Kidney epithelial cell (primary cell): ENCODE measurements around the gene SAMD15. TPM values are rescaled to one million over a fixed set of nuclear protein-coding genes. Genes with fewer than 3 reads are reported as not detected.

ENCODE experiments used
- DNase-seq: peaks from one replicate; pipeline ENCODE4 v3.0.0-alpha.2; 2010; ENCODE audit warnings: low read depth
- H3K27me3 ChIP-seq: 2 replicates; pipeline ENCODE4 v1.6.0; 2011; ENCODE audit warnings: low read length; ENCODE audit not compliant: control insufficient read depth, insufficient read depth
- H3K36me3 ChIP-seq: 2 replicates; pipeline ENCODE4 v1.5.1; 2011; ENCODE audit warnings: low read length; ENCODE audit not compliant: control insufficient read depth, insufficient read depth
- H3K4me3 ChIP-seq: 2 replicates; pipeline ENCODE4 v1.5.1; 2011; ENCODE audit warnings: low read depth, mild to moderate bottlenecking, control low read depth, low read length
- total RNA-seq: library from RNA; depleted of rRNA; stranded (reverse); fragments of >200 nt; gene quantifications from 2 replicates; pipeline ENCODE4 v1.2.3, GENCODE V29; 2015
- TF ChIP-seq, protein P1 (sequence below): IDR thresholded peaks from 2 replicates; pipeline ENCODE4 v1.5.1; 2011; ENCODE audit warnings: mild to moderate bottlenecking, moderate library complexity, low read length, control low read depth, inconsistent platforms; ENCODE audit not compliant: insufficient read depth, poor library complexity, severe bottlenecking

The SAMD15 gene
- total RNA-seq, 1 donor from 2014 or later: 15.5 TPM

DNA sequence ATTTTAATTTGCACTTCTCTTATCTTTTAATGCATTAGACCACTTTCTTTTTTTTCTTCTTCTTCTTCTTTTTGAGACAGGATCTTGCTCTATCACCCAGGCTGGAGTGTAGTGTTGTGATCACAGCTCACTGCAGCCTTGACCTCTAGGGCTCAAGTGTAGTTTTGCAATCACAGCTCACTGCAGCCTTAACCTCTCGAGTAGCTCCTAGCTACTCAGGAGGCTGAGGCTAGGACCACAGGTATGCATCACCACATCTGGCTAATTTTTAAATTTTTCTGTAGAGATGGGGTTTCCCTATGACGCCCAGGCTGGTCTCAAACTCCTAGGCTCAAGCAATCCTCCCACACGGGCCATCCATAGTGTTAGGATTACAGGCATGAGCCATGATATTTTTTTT, 13.0 kb upstream of the SAMD15 start:
- H3K27me3 ChIP-seq: no peaks in the 10 kb centered on the region
- TF ChIP-seq, protein P1, sequence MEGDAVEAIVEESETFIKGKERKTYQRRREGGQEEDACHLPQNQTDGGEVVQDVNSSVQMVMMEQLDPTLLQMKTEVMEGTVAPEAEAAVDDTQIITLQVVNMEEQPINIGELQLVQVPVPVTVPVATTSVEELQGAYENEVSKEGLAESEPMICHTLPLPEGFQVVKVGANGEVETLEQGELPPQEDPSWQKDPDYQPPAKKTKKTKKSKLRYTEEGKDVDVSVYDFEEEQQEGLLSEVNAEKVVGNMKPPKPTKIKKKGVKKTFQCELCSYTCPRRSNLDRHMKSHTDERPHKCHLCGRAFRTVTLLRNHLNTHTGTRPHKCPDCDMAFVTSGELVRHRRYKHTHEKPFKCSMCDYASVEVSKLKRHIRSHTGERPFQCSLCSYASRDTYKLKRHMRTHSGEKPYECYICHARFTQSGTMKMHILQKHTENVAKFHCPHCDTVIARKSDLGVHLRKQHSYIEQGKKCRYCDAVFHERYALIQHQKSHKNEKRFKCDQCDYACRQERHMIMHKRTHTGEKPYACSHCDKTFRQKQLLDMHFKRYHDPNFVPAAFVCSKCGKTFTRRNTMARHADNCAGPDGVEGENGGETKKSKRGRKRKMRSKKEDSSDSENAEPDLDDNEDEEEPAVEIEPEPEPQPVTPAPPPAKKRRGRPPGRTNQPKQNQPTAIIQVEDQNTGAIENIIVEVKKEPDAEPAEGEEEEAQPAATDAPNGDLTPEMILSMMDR: no peak
- no peak for DNase-seq
- no peaks in the 10 kb centered on the region for H3K36me3 ChIP-seq
- no peak overlapping the region for H3K4me3 ChIP-seq

DNA sequence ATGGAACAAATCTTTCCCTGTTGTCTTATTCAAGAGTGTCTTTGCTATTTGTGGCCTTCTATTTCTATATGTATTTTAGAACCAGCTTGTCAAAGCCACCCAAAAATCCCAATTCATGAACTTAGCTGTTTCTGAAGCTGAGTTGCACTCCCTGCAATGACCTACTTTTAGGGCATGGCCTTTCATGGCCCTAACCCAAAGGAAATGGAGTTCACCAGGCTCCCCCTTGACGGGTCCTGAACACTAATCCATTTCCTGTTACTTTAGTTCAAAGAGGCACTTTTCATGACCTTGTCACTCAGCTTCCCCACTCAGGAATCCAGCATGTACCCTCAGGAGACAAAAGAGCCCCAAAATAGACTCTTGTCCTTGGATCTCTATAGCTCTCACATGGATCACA, 7.9 kb upstream of the SAMD15 start:
- no peaks in the 10 kb centered on the region for H3K27me3 ChIP-seq
- H3K36me3 ChIP-seq: no peaks in the 10 kb centered on the region
- TF ChIP-seq, protein P1: no peak
- H3K4me3 ChIP-seq: no peak overlapping the region
- no peak for DNase-seq

DNA sequence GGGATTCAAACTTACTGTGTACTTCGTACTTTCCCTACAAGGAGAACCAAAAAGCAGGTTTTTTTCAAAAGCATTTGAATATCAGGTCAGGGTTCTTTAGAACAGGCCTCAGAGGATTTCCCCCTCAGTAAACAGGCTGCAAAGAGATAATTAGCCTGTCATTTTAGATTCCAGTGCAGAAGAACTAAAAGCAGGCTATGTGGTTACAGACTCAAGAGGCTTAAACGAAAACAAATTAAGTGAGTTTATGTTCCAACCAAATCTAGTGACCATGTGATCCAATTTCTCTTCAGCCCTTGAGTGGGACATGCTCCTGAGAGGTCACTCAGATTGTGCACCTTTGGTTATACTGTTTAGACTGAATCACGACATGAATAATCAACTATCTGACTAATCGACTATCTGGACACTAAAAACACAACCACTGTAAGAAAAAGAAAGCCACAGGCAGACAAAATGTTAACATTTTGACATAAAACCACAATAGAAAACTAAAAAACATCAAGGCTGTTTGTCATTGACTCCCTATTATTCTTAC, 4.8 kb upstream of the SAMD15 start:
- TF ChIP-seq, protein P1: no peak
- Histone ChIP-seq H3K27me3 (no peaks in the 10 kb centered on the region), H3K4me3 (no peak overlapping the region), H3K36me3 (no peaks in the 10 kb centered on the region)
- no peak for DNase-seq

DNA sequence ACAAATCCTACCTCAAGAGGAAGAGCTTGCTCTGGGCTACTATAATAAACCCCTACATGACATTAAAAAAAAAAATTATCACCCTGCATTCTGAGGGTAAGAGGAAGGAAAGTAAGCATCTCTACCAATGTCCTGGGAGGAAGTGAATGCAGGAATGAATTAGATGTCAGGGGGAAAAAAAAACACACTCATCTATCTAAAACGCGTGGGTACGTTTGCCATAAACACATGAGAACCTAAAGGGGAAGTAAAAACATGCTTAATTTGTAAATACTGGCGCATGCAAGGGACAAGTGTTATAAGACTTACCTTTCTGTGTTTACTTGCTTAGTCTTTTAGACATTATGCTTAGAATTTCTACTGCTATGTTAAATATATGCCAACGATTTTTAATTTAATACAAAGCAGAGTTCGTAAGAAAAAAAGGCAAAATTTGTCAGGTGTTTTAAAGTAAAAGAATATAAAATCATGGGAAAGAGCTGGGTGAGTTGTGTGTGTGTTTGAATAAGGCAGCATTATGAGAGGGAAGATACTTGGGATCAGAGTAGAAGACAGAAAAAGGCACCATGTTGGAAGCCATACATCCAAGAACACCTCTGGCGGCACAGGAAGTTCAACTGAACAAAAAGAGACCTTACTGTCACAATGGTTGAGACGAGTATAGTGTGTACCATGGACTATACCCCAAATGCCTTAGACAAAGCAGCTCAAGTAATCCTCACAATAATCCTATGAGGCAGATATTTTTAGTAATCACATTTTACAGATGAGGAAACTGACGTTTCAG, 1.8 kb upstream of the SAMD15 start:
- Histone ChIP-seq H3K27me3 (no peaks in the 10 kb centered on the region), H3K36me3 (no peaks in the 10 kb centered on the region), H3K4me3 (no peak overlapping the region)
- TF ChIP-seq, protein P1: no peak
- DNase-seq: no peak

DNA sequence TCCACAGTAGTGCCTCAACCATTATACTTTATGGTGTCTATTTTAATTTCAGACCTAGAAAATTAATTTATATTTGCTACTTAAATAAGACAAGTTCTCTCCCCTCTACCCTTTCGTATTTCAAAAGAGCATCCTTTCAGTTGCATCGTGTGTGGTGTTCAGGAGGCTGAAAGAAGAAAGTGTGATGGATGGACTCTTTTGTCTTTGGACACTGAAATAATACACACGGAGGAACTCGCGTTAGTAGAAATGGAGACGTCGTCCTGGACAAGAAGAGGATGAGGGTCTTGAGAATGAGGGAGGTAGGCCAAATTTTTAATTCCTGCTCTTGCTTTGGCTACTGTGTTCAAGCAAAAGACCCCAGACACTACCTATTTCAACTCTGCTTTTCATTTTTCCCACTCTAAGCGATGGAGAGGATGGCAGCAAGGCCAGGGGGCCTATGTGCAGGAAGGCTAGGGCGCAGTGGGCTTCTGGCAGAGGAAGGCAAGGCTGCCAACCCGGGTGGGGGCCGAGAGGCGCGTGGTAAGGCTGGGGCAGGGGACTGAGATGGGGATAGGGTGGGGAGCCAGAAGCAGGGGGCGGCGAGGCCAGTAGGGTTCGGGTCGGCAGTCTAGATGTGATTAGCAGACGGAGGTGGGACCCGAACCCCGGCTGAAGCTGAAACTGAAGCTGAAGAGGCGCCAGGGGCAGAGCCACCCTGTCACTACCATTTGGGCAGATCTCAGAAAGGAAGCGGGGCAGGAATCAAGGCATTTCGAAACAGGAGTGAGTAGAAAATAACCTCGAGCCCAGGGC, 1.0 kb upstream of the SAMD15 start:
- Histone ChIP-seq H3K36me3 (no peaks in the 10 kb centered on the region), H3K4me3 (peak overlapping the region; percentile 73), H3K27me3 (no peaks in the 10 kb centered on the region)
- TF ChIP-seq, protein P1: no peak
- DNase-seq: no peak
